Psoas muscle (tissue), 7 donors: ENCODE data around the gene SMPDL3B. TPM values are rescaled to one million over a fixed set of nuclear protein-coding genes. Genes with fewer than 3 reads are reported as not detected.

Experiments
- polyA plus RNA-seq, 3 donors: library from polyadenylated mRNA; stranded (reverse); fragments of 200-250 nt; gene quantifications; one replicate each; pipeline ENCODE4 v1.2.3, GENCODE V29; 2013
- total RNA-seq, 4 donors: library from RNA; stranded (reverse); fragmentation: NEBNext Ultra II Directional in 2 of 4; extraction: Animal tissue kit (Norgen Biotek cat#: 25700) in 2 of 4; gene quantifications; one replicate each; pipeline versions ENCODE4 v1.2.1 to v1.2.4, GENCODE V29; 2021 to 2023
- donor health status: healthy with polysubstance abuse.
- donor health status: DM: no; HTN: no; CAD: no; lungs with moderate emphysema.
- donor health status: Bipolar disorder and iron deficiency.
- donor health status: healthy.
- donor health status: DM: no; HTN: no; CAD: no.
- donor health status: DM: no; HTN: no; CAD: no.
- donor health status: DM: yes; HTN: yes; CAD: no.

SMPDL3B gene
- total and polyA plus RNA-seq, 7 donors: 0.03 to 0.05 TPM; not detected in 5

Other genes with a start within 250 kb of the SMPDL3B start
- 10 to 100 TPM in 1 of 4 donors, 1 to 10 TPM in 3; 7.6 to 10.7 (median 9.3) TPM for gene FAM76A, start 209.0 kb upstream of the SMPDL3B start, total RNA-seq
- gene FAM76A, start 209.0 kb upstream of the SMPDL3B start, polyA plus RNA-seq: 1 to 10 TPM; 2.7 to 6.7 (median 3.3) TPM
- gene STX12, start 161.8 kb upstream of the SMPDL3B start, total RNA-seq: 10 to 100 TPM; 19.5 to 33.6 (median 28.9) TPM
- gene STX12, start 161.8 kb upstream of the SMPDL3B start, polyA plus RNA-seq: 10 to 100 TPM; 14.5 to 24.7 (median 21.0) TPM
- gene PPP1R8, start 104.2 kb upstream of the SMPDL3B start, total RNA-seq: 10 to 100 TPM; 20.6 to 28.2 (median 24.5) TPM
- gene PPP1R8, start 104.2 kb upstream of the SMPDL3B start, polyA plus RNA-seq: 10 to 100 TPM; 18.5 to 46.1 (median 32.4) TPM
- 1 to 10 TPM; 3.7 to 5.1 (median 3.9) TPM for gene THEMIS2, start 62.5 kb upstream of the SMPDL3B start, total RNA-seq
- 1 to 10 TPM; 1.5 to 6.1 (median 1.7) TPM for gene THEMIS2, start 62.5 kb upstream of the SMPDL3B start, polyA plus RNA-seq
- gene RPA2, start 20.4 kb upstream of the SMPDL3B start, total RNA-seq: 10 to 100 TPM; 42.5 to 72.3 (median 47.7) TPM
- gene RPA2, start 20.4 kb upstream of the SMPDL3B start, polyA plus RNA-seq: 10 to 100 TPM; 43.8 to 79.6 (median 71.5) TPM
- gene XKR8, start 25.0 kb downstream of the SMPDL3B start, total RNA-seq: 1 to 10 TPM; 3.8 to 5.8 (median 4.3) TPM
- 1 to 10 TPM; 3.3 to 5.2 (median 4.5) TPM for gene XKR8, start 25.0 kb downstream of the SMPDL3B start, polyA plus RNA-seq
- 10 to 100 TPM; 13.1 to 15.3 (median 14.0) TPM for gene EYA3, start 153.6 kb downstream of the SMPDL3B start, total RNA-seq
- gene EYA3, start 153.6 kb downstream of the SMPDL3B start, polyA plus RNA-seq: 10 to 100 TPM in 1 of 3 donors, 1 to 10 TPM in 2; 3.6 to 10.8 (median 5.1) TPM
- gene PTAFR, start 241.7 kb downstream of the SMPDL3B start, total RNA-seq: 1 to 10 TPM in 3 of 4 donors, under 1 TPM in 1; 0.92 to 1.4 (median 1.2) TPM
- gene PTAFR, start 241.7 kb downstream of the SMPDL3B start, polyA plus RNA-seq: under 1 TPM; 0.31 to 0.90 (median 0.49) TPM